Rectal smooth muscle tissue (tissue), 1 donor: ENCODE data around the gene SCRG1.

Source experiments
- H3K27ac ChIP-seq: one replicate; pipeline ENCODE4 v1.7.0; 2013; ENCODE audit warnings: low read depth, low read length, inconsistent platforms
- H3K27me3 ChIP-seq: one replicate; pipeline ENCODE4 v1.7.0; 2013; ENCODE audit warnings: low read length; ENCODE audit not compliant: control insufficient read depth, insufficient read depth
- H3K36me3 ChIP-seq: one replicate; pipeline ENCODE4 v1.7.0; 2013; ENCODE audit warnings: low read length; ENCODE audit not compliant: control insufficient read depth, insufficient read depth
- H3K4me1 ChIP-seq: one replicate; pipeline ENCODE4 v1.7.0; 2013; ENCODE audit warnings: low read length; ENCODE audit not compliant: control insufficient read depth, insufficient read depth
- H3K4me3 ChIP-seq: one replicate; pipeline ENCODE4 v1.7.0; 2013; ENCODE audit warnings: low read length
- H3K9ac ChIP-seq: one replicate; pipeline ENCODE4 v1.7.0; 2013; ENCODE audit warnings: low read length

Gene SCRG1

GRCh38 chr4:173337463-173337862, 61.5 kb downstream of the SCRG1 start:
- Histone ChIP-seq H3K4me1 (peaks cover 4% of the 10 kb centered on the region), H3K27me3 (no peaks in the 10 kb centered on the region), H3K4me3 (no peak overlapping the region), H3K27ac (no peak overlapping the region), H3K9ac (no peak overlapping the region), H3K36me3 (no peaks in the 10 kb centered on the region)

- Histone ChIP-seq H3K27me3 (no peaks in the 10 kb centered on the region), H3K9ac (peak overlapping the region; percentile 68), H3K4me1 (peaks cover 4% of the 10 kb centered on the region), H3K36me3 (peaks cover 6% of the 10 kb centered on the region), H3K4me3 (peak overlapping the region; percentile 94), H3K27ac (peak overlapping the region; percentile 100)
Observed at GRCh38 chr4:173334891-173335752, 63.8 kb downstream of the SCRG1 start.
